HEK293 (cell line): ENCODE results near the gene MRPL30.

Source experiments
- HOXC10 ChIP-seq: sonication (generic); formaldehyde crosslinking; IDR thresholded peaks from 2 replicates; pipeline ENCODE4 v1.8.1; 2023; ENCODE audit warnings: mild to moderate bottlenecking, missing genetic modification reagents
- KLF10 ChIP-seq: fragments of 450-650 bp; IDR thresholded peaks from 2 replicates; pipeline ENCODE4 v1.5.1; 2018; ENCODE audit warnings: missing biosample characterization, mild to moderate bottlenecking, missing genetic modification characterization
- ZNF10 ChIP-seq: fragments of 450-650 bp; formaldehyde crosslinking; IDR thresholded peaks from 2 replicates; pipeline ENCODE4 v1.5.1; 2017; ENCODE audit warnings: missing biosample characterization, missing genetic modification characterization
- ZNF138 ChIP-seq: fragments of 450-650 bp; formaldehyde crosslinking; IDR thresholded peaks from 2 replicates; pipeline ENCODE4 v1.5.1; 2016; ENCODE audit warnings: missing biosample characterization, missing genetic modification characterization, borderline replicate concordance
- ZNF174 ChIP-seq: fragments of 450-650 bp; formaldehyde crosslinking; IDR thresholded peaks from 2 replicates; pipeline ENCODE4 v1.5.0; 2017; ENCODE audit warnings: missing biosample characterization, mild to moderate bottlenecking, missing genetic modification characterization
- ZNF19 ChIP-seq: fragments of 450-650 bp; formaldehyde crosslinking; IDR thresholded peaks from 2 replicates; pipeline ENCODE4; 2016; ENCODE audit warnings: missing biosample characterization, missing genetic modification characterization, low read depth
- ZNF214 ChIP-seq: fragments of 450-650 bp; formaldehyde crosslinking; IDR thresholded peaks from 2 replicates; pipeline ENCODE4 v1.5.1; 2017; ENCODE audit warnings: missing biosample characterization, mild to moderate bottlenecking, missing genetic modification characterization, borderline replicate concordance
- ZNF514 ChIP-seq: fragments of 450-650 bp; formaldehyde crosslinking; IDR thresholded peaks from 2 replicates; pipeline ENCODE4 v1.5.1; 2016; ENCODE audit warnings: missing biosample characterization, missing genetic modification characterization
- ZNF558 ChIP-seq: fragments of 450-650 bp; formaldehyde crosslinking; IDR thresholded peaks from 2 replicates; pipeline ENCODE4 v1.5.1; 2016; ENCODE audit warnings: missing biosample characterization, missing genetic modification characterization
- ZNF76 ChIP-seq: fragments of 450-650 bp; formaldehyde crosslinking; IDR thresholded peaks from 2 replicates; pipeline ENCODE4; 2016; ENCODE audit warnings: low read depth, missing biosample characterization, missing genetic modification characterization, borderline replicate concordance
- ZNF768 ChIP-seq: fragments of 450-650 bp; formaldehyde crosslinking; IDR thresholded peaks from 2 replicates; pipeline ENCODE4 v1.5.1; 2018; ENCODE audit warnings: missing biosample characterization, mild to moderate bottlenecking, missing genetic modification characterization
- ZNF843 ChIP-seq: fragments of 450-650 bp; formaldehyde crosslinking; IDR thresholded peaks from 2 replicates; pipeline ENCODE4 v1.5.1; 2016; ENCODE audit warnings: missing biosample characterization, missing genetic modification characterization
- TF ChIP-seq, protein P1 (sequence below): fragments of 450-650 bp; formaldehyde crosslinking; conservative IDR thresholded peaks from 2 replicates; pipeline ENCODE4 v1.5.1; 2016; ENCODE audit warnings: low read depth, missing biosample characterization, missing genetic modification characterization
- TF ChIP-seq, protein P2 (sequence below): fragments of 450-650 bp; formaldehyde crosslinking; IDR thresholded peaks from 2 replicates; pipeline ENCODE4 v1.5.1; 2016; ENCODE audit warnings: missing biosample characterization, missing genetic modification characterization, low read depth
- TF ChIP-seq, protein P3 (sequence below): fragments of 450-650 bp; formaldehyde crosslinking; IDR thresholded peaks from 2 replicates; pipeline ENCODE4 v1.5.1; 2016; ENCODE audit warnings: missing biosample characterization, missing genetic modification characterization
- TF ChIP-seq, protein P4 (sequence below): fragments of 450-650 bp; formaldehyde crosslinking; IDR thresholded peaks from 2 replicates; pipeline ENCODE4 v1.5.1; 2016; ENCODE audit warnings: missing biosample characterization, missing genetic modification characterization
- TF ChIP-seq, protein P5 (sequence below): fragments of 450-650 bp; formaldehyde crosslinking; IDR thresholded peaks from 2 replicates; pipeline ENCODE4 v1.5.1; 2016; ENCODE audit warnings: missing biosample characterization, missing genetic modification characterization
- TF ChIP-seq, protein P6 (sequence below): fragments of 450-650 bp; formaldehyde crosslinking; IDR thresholded peaks from 2 replicates; pipeline ENCODE4 v1.5.1; 2016; ENCODE audit warnings: missing biosample characterization, missing genetic modification characterization, borderline replicate concordance
- TF ChIP-seq, protein P7 (sequence below): fragments of 450-650 bp; formaldehyde crosslinking; IDR thresholded peaks from 2 replicates; pipeline ENCODE4; 2016; ENCODE audit warnings: missing biosample characterization, missing genetic modification characterization
- TF ChIP-seq, protein P8 (sequence below): fragments of 450-650 bp; formaldehyde crosslinking; IDR thresholded peaks from 2 replicates; pipeline ENCODE4 v1.5.1; 2017; ENCODE audit warnings: missing biosample characterization, mild to moderate bottlenecking, missing genetic modification characterization, moderate library complexity

MRPL30 gene

DNA sequence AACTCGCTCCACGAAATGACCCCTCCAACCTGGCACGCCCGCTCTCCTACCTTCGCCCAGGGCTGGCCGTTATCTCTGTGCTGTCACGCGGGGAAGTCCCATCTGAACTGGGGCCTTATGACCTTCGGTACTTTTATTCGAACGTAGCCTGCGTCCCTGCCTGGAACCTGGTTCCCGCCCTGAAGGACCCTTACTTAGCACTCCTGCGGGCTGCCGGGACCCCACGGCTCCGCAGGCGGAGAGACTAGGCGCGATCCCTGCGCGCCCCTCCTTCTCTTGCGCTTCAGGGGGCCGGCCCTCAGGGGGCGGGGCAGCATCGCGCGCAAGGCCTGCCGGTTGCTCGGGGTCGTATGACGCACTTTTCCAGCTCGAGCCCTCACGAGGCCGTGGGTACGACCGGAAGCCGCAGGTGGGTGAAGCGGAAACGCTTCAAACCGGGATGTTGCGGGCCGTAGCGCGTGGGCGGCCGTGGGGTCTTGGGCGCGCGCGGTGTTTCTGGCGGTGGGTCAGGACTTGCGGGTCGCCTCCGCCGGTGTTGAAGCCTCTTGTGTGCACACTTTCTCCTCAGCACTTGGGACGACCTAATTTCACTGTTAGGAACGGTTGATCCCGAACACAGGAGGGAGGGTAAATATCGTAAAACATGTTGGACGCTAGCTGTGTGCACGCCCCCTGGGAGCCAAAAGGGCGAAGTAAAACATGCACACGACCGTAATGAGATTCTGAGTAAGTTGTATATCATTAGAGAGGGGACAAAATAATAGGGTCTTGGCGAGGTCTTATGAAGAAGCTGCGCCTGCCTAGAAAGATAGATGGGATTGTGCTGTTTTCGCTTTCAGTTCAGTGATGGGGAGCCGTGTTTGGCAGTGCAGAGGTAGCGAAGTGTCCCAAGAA is 26.1 kb upstream of the MRPL30 start, which contains the start of the genes LIPT1 and TSGA10 (continued):
- no peak for TF ChIP-seq ZNF19 (tag by site-specific recombination)
- peak; percentile 88 for TF ChIP-seq ZNF76
- TF ChIP-seq ZNF558 (tag by site-specific recombination), result no peak
- TF ChIP-seq, protein P1, sequence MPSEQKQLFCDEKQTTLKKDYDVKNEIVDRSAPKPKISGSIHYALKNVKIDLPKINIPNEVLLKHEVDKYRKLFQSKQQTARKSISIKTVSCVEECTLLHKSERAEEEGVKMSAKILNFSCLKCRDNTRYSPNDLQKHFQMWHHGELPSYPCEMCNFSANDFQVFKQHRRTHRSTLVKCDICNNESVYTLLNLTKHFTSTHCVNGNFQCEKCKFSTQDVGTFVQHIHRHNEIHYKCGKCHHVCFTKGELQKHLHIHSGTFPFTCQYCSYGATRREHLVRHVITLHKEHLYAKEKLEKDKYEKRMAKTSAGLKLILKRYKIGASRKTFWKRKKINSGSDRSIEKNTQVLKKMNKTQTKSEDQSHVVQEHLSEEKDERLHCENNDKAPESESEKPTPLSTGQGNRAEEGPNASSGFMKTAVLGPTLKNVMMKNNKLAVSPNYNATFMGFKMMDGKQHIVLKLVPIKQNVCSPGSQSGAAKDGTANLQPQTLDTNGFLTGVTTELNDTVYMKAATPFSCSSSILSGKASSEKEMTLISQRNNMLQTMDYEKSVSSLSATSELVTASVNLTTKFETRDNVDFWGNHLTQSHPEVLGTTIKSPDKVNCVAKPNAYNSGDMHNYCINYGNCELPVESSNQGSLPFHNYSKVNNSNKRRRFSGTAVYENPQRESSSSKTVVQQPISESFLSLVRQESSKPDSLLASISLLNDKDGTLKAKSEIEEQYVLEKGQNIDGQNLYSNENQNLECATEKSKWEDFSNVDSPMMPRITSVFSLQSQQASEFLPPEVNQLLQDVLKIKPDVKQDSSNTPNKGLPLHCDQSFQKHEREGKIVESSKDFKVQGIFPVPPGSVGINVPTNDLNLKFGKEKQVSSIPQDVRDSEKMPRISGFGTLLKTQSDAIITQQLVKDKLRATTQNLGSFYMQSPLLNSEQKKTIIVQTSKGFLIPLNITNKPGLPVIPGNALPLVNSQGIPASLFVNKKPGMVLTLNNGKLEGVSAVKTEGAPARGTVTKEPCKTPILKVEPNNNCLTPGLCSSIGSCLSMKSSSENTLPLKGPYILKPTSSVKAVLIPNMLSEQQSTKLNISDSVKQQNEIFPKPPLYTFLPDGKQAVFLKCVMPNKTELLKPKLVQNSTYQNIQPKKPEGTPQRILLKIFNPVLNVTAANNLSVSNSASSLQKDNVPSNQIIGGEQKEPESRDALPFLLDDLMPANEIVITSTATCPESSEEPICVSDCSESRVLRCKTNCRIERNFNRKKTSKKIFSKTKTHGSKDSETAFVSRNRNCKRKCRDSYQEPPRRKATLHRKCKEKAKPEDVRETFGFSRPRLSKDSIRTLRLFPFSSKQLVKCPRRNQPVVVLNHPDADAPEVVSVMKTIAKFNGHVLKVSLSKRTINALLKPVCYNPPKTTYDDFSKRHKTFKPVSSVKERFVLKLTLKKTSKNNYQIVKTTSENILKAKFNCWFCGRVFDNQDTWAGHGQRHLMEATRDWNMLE, result peak; percentile 74
- TF ChIP-seq HOXC10 (CRISPR knock-in tag), result 0 out of 2 replicates have a peak, but pooled peaks have one; percentile 6
- peak; percentile 85 for TF ChIP-seq KLF10 (tag by site-specific recombination)
- TF ChIP-seq ZNF214 (tag by site-specific recombination), result no peak
- TF ChIP-seq, protein P2, sequence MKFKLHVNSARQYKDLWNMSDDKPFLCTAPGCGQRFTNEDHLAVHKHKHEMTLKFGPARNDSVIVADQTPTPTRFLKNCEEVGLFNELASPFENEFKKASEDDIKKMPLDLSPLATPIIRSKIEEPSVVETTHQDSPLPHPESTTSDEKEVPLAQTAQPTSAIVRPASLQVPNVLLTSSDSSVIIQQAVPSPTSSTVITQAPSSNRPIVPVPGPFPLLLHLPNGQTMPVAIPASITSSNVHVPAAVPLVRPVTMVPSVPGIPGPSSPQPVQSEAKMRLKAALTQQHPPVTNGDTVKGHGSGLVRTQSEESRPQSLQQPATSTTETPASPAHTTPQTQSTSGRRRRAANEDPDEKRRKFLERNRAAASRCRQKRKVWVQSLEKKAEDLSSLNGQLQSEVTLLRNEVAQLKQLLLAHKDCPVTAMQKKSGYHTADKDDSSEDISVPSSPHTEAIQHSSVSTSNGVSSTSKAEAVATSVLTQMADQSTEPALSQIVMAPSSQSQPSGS (tag by site-specific recombination), result no peak
- no peak for TF ChIP-seq ZNF10
- TF ChIP-seq, protein P3, sequence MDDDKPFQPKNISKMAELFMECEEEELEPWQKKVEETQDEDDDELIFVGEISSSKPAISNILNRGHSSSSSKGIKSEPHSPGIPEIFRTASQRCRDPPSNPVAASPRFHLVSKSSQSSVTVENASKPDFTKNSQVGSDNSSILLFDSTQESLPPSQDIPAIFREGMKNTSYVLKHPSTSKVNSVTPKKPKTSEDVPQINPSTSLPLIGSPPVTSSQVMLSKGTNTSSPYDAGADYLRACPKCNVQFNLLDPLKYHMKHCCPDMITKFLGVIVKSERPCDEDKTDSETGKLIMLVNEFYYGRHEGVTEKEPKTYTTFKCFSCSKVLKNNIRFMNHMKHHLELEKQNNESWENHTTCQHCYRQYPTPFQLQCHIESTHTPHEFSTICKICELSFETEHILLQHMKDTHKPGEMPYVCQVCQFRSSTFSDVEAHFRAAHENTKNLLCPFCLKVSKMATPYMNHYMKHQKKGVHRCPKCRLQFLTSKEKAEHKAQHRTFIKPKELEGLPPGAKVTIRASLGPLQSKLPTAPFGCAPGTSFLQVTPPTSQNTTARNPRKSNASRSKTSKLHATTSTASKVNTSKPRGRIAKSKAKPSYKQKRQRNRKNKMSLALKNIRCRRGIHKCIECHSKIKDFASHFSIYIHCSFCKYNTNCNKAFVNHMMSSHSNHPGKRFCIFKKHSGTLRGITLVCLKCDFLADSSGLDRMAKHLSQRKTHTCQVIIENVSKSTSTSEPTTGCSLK (tag by site-specific recombination), result no peak
- TF ChIP-seq, protein P4, sequence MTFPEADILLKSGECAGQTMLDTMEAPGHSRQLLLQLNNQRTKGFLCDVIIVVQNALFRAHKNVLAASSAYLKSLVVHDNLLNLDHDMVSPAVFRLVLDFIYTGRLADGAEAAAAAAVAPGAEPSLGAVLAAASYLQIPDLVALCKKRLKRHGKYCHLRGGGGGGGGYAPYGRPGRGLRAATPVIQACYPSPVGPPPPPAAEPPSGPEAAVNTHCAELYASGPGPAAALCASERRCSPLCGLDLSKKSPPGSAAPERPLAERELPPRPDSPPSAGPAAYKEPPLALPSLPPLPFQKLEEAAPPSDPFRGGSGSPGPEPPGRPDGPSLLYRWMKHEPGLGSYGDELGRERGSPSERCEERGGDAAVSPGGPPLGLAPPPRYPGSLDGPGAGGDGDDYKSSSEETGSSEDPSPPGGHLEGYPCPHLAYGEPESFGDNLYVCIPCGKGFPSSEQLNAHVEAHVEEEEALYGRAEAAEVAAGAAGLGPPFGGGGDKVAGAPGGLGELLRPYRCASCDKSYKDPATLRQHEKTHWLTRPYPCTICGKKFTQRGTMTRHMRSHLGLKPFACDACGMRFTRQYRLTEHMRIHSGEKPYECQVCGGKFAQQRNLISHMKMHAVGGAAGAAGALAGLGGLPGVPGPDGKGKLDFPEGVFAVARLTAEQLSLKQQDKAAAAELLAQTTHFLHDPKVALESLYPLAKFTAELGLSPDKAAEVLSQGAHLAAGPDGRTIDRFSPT (tag by site-specific recombination), result peak; percentile 97
- TF ChIP-seq ZNF768 (tag by site-specific recombination), result no peak
- TF ChIP-seq, protein P5, sequence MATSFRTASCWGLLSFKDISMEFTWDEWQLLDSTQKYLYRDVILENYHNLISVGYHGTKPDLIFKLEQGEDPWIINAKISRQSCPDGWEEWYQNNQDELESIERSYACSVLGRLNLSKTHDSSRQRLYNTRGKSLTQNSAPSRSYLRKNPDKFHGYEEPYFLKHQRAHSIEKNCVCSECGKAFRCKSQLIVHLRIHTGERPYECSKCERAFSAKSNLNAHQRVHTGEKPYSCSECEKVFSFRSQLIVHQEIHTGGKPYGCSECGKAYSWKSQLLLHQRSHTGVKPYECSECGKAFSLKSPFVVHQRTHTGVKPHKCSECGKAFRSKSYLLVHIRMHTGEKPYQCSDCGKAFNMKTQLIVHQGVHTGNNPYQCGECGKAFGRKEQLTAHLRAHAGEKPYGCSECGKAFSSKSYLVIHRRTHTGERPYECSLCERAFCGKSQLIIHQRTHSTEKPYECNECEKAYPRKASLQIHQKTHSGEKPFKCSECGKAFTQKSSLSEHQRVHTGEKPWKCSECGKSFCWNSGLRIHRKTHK (tag by site-specific recombination), result no peak
- TF ChIP-seq ZNF174 (tag by site-specific recombination), result no peak
- no peak for TF ChIP-seq ZNF514
- TF ChIP-seq ZNF843 (tag by site-specific recombination), result 0 out of 2 replicates have a peak, but pooled peaks have one; percentile 39
- TF ChIP-seq, protein P6, sequence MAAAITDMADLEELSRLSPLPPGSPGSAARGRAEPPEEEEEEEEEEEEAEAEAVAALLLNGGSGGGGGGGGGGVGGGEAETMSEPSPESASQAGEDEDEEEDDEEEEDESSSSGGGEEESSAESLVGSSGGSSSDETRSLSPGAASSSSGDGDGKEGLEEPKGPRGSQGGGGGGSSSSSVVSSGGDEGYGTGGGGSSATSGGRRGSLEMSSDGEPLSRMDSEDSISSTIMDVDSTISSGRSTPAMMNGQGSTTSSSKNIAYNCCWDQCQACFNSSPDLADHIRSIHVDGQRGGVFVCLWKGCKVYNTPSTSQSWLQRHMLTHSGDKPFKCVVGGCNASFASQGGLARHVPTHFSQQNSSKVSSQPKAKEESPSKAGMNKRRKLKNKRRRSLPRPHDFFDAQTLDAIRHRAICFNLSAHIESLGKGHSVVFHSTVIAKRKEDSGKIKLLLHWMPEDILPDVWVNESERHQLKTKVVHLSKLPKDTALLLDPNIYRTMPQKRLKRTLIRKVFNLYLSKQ (tag by site-specific recombination), result no peak
- TF ChIP-seq, protein P7, sequence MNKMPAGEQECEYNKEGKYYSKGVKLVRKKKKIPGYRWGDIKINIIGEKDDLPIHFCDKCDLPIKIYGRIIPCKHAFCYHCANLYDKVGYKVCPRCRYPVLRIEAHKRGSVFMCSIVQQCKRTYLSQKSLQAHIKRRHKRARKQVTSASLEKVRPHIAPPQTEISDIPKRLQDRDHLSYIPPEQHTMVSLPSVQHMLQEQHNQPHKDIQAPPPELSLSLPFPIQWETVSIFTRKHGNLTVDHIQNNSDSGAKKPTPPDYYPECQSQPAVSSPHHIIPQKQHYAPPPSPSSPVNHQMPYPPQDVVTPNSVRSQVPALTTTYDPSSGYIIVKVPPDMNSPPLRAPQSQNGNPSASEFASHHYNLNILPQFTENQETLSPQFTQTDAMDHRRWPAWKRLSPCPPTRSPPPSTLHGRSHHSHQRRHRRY (tag by site-specific recombination), result no peak
- TF ChIP-seq ZNF138 (tag by site-specific recombination), result no peak
- TF ChIP-seq, protein P8, sequence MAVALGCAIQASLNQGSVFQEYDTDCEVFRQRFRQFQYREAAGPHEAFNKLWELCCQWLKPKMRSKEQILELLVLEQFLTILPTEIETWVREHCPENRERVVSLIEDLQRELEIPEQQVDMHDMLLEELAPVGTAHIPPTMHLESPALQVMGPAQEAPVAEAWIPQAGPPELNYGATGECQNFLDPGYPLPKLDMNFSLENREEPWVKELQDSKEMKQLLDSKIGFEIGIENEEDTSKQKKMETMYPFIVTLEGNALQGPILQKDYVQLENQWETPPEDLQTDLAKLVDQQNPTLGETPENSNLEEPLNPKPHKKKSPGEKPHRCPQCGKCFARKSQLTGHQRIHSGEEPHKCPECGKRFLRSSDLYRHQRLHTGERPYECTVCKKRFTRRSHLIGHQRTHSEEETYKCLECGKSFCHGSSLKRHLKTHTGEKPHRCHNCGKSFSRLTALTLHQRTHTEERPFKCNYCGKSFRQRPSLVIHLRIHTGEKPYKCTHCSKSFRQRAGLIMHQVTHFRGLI (tag by site-specific recombination), result 0 out of 2 replicates have a peak, but pooled peaks have one; percentile 12
